Measurements from ENCODE around the gene TEKT5.

DNA sequence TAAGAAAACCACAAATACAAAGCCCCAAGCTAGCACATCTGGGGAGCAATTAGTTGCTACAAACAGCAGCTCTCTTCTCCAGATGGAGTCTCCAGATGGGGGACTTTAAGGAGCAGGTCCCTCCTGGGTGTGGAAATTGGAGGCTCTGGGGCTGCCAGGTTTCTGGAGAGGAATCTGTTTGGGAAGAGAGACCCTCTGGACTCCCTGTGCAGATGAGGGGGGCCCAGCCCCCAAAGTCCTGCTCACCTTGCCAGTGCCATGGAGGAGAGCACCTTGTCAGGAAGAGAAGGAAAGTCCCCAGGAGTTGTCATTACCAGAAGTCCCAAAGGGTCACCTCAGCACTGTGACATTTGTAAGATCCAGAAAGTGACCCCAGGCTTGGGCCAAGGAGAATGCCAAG is 14.8 kb downstream of the TEKT5 start:
- no peak for TF ChIP-seq SUPT5H (IDR thresholded peaks at IDR 0.05)
- TF ChIP-seq, protein P1, sequence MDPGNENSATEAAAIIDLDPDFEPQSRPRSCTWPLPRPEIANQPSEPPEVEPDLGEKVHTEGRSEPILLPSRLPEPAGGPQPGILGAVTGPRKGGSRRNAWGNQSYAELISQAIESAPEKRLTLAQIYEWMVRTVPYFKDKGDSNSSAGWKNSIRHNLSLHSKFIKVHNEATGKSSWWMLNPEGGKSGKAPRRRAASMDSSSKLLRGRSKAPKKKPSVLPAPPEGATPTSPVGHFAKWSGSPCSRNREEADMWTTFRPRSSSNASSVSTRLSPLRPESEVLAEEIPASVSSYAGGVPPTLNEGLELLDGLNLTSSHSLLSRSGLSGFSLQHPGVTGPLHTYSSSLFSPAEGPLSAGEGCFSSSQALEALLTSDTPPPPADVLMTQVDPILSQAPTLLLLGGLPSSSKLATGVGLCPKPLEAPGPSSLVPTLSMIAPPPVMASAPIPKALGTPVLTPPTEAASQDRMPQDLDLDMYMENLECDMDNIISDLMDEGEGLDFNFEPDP (CRISPR knock-in tag; IDR thresholded peaks at IDR 0.05): no peak
- TF ChIP-seq U2AF1 (optimal IDR thresholded peaks at IDR 0.05; ENCODE audit: low read depth, low read length): no peak
- no peak for TF ChIP-seq BMI1 (IDR thresholded peaks at IDR 0.05; ENCODE audit: low read length)
- no peak for TF ChIP-seq ZNF764 (CRISPR knock-in tag; IDR thresholded peaks at IDR 0.05; ENCODE audit: low read depth)
- TF ChIP-seq ZZZ3 (IDR thresholded peaks at IDR 0.05): no peak
- TF ChIP-seq ATF7 (IDR thresholded peaks at IDR 0.05): no peak
- no peak for TF ChIP-seq CREM (IDR thresholded peaks at IDR 0.05; ENCODE audit: low read depth)
